SK-N-SH (cell line): ENCODE measurements around the gene TMEM255B. TPM values are rescaled to one million over a fixed set of nuclear protein-coding genes. Genes with fewer than 3 reads are reported as not detected.

Source experiments
- CTCF ChIA-PET: fragments of 300-600, 350-600 bp; formaldehyde crosslinking; extraction: SDS; loops from one replicate; lab custom pipeline; 2021; lab: Yijun Ruan, JAX
- POLR2A ChIA-PET: fragments of 350-600 bp; sonication (Branson Sonifier 250); formaldehyde crosslinking; extraction: SDS; loops from one replicate; lab custom pipeline; 2020; ENCODE audit warnings: antibody characterized with exemption, inconsistent platforms; lab: Yijun Ruan, JAX
- DNase-seq: peaks from one replicate; pipeline ENCODE4 v3.0.0; 2012
- H2AFZ ChIP-seq: fragments of 200-600 bp; sonication (generic); 2 replicates; pipeline ENCODE4 v1.8.1; 2016; ENCODE audit warnings: antibody characterized with exemption, mild to moderate bottlenecking, low read depth
- H3F3A ChIP-seq: fragments of 200-600 bp; sonication (generic); replicated peaks from 2 replicates; pipeline ENCODE3; 2016; ENCODE audit warnings: antibody characterized with exemption, mild to moderate bottlenecking; ENCODE audit not compliant: insufficient read depth
- H3K27ac ChIP-seq, 2 experiments: fragments of 200-500 bp in 1 of 2; fragments of 200-600 bp in 1 of 2; sonication (Bioruptor generic) in 1 of 2; sonication (generic), shearing (Covaris generic) in 1 of 2; 2 replicates each; pipeline versions ENCODE4 v1.5.1 to v1.6.1; 2014 to 2016; ENCODE audit warnings: low read depth in 2 of 2, inconsistent platforms in 1 of 2, low read length in 1 of 2, mild to moderate bottlenecking in 1 of 2, mixed read lengths in 1 of 2
- H3K27me3 ChIP-seq: fragments of 200-600 bp; sonication (generic), shearing (Covaris generic); 2 replicates; pipeline ENCODE4 v1.6.1; 2016; ENCODE audit warnings: mixed run types; ENCODE audit not compliant: insufficient read depth
- H3K36me3 ChIP-seq, 2 experiments: fragments of 200-500 bp in 1 of 2; fragments of 200-600 bp in 1 of 2; sonication (Bioruptor generic) in 1 of 2; sonication (generic) in 1 of 2; replicated peaks in 1 of 2; 2 replicates each; pipeline versions ENCODE3 to v1.5.1; 2014 to 2016; ENCODE audit warnings: low read length in 1 of 2, mild to moderate bottlenecking in 1 of 2; ENCODE audit not compliant: insufficient read depth in 2 of 2, control insufficient read depth in 1 of 2
- H3K4me1 ChIP-seq, 2 experiments: fragments of 200-500 bp in 1 of 2; fragments of 200-600 bp in 1 of 2; sonication (Bioruptor generic) in 1 of 2; sonication (generic), shearing (Covaris generic) in 1 of 2; 2 replicates each; pipeline versions ENCODE4 v1.5.1 to v1.6.1; 2014 to 2016; ENCODE audit warnings: low read depth in 1 of 2, low read length in 1 of 2, mixed run types in 1 of 2; ENCODE audit not compliant: insufficient read depth in 2 of 2, control insufficient read depth in 1 of 2
- H3K4me2 ChIP-seq: fragments of 200-600 bp; sonication (generic), shearing (Covaris generic); 2 replicates; pipeline ENCODE4 v1.6.1; 2017; ENCODE audit warnings: mixed run types
- H3K4me3 ChIP-seq, 2 experiments: fragments of 200-500 bp in 1 of 2; fragments of 200-600 bp in 1 of 2; sonication (Bioruptor generic) in 1 of 2; sonication (generic), shearing (Covaris generic) in 1 of 2; 2 replicates each; pipeline versions ENCODE4 v1.5.1 to v1.8.1; 2014 to 2016; ENCODE audit warnings: low read depth in 2 of 2, inconsistent platforms in 1 of 2, low read length in 1 of 2, mild to moderate bottlenecking in 1 of 2, mixed read lengths in 1 of 2, moderate library complexity in 1 of 2
- H3K79me2 ChIP-seq: fragments of 200-600 bp; sonication (generic); 2 replicates; pipeline ENCODE4 v1.8.1; 2017; ENCODE audit warnings: mild to moderate bottlenecking; ENCODE audit not compliant: insufficient read depth
- H3K9ac ChIP-seq: fragments of 200-600 bp; sonication (generic); 2 replicates; pipeline ENCODE4 v1.6.1; 2017; ENCODE audit warnings: mixed run types
- H3K9me2 ChIP-seq: fragments of 200-600 bp; sonication (generic); 2 replicates; pipeline ENCODE4 v1.6.1; 2017; ENCODE audit warnings: mixed run types
- H3K9me3 ChIP-seq: fragments of 200-600 bp; sonication (generic); 2 replicates; pipeline ENCODE4 v1.6.1; 2017; ENCODE audit warnings: mixed run types, mild to moderate bottlenecking, moderate library complexity
- H4K20me1 ChIP-seq: fragments of 200-600 bp; sonication (generic); 2 replicates; pipeline ENCODE4 v1.6.1; 2017; ENCODE audit warnings: mild to moderate bottlenecking, mixed run types; ENCODE audit not compliant: insufficient read depth
- ELF1 ChIP-seq: IDR thresholded peaks from 2 replicates; pipeline ENCODE4 v1.4.0; 2012
- EP300 ChIP-seq, 2 experiments: IDR thresholded peaks; 2 replicates each; pipeline versions ENCODE4 v1.4.0 to v1.6.1; 2012; ENCODE audit warnings: borderline replicate concordance in 1 of 2, low read depth in 1 of 2, low read length in 1 of 2
- FOSL2 ChIP-seq: IDR thresholded peaks from 2 replicates; pipeline ENCODE4 v1.4.0; 2012; ENCODE audit warnings: low read depth, mild to moderate bottlenecking, moderate library complexity, borderline replicate concordance
- FOXM1 ChIP-seq: IDR thresholded peaks from 2 replicates; pipeline ENCODE4 v1.4.0; 2012; ENCODE audit warnings: low read depth, mild to moderate bottlenecking
- GABPA ChIP-seq: IDR thresholded peaks from 2 replicates; pipeline ENCODE4 v1.4.0; 2012; ENCODE audit warnings: low read depth, mild to moderate bottlenecking
- GATA2 ChIP-seq: sonication (generic); formaldehyde crosslinking; IDR thresholded peaks from 2 replicates; pipeline ENCODE4 v1.5.0; 2020; ENCODE audit warnings: mild to moderate bottlenecking, missing genetic modification reagents
- MEF2A ChIP-seq: IDR thresholded peaks from 2 replicates; pipeline ENCODE4 v1.4.0; 2012; ENCODE audit warnings: low read depth, borderline replicate concordance
- MXI1 ChIP-seq: IDR thresholded peaks from 2 replicates; pipeline ENCODE4 v1.6.1; 2012; ENCODE audit warnings: mild to moderate bottlenecking, low read depth, low read length, improper control_type of control experiment
- POLR2AphosphoS5 ChIP-seq: IDR thresholded peaks from 2 replicates; pipeline ENCODE4 v1.6.1; 2012; ENCODE audit warnings: low read depth, low read length
- RFX5 ChIP-seq: IDR thresholded peaks from 2 replicates; pipeline ENCODE4 v1.6.1; 2012; ENCODE audit warnings: mild to moderate bottlenecking, improper control_type of control experiment, low read length
- SIN3A ChIP-seq: IDR thresholded peaks from 2 replicates; pipeline ENCODE4 v1.6.1; 2012; ENCODE audit warnings: low read depth, mild to moderate bottlenecking, low read length, moderate library complexity, borderline replicate concordance
- SMC3 ChIP-seq: IDR thresholded peaks from 2 replicates; pipeline ENCODE4 v1.6.1; 2012; ENCODE audit warnings: low read depth, low read length, improper control_type of control experiment
- TCF12 ChIP-seq: IDR thresholded peaks from 2 replicates; pipeline ENCODE4 v1.4.0; 2012
- TEAD4 ChIP-seq: IDR thresholded peaks from 2 replicates; pipeline ENCODE4 v1.4.0; 2012; ENCODE audit warnings: mild to moderate bottlenecking, borderline replicate concordance; ENCODE audit not compliant: insufficient read depth
- USF2 ChIP-seq: fragments of 150-350 bp; IDR thresholded peaks from 2 replicates; pipeline ENCODE4 v1.6.1; 2017; ENCODE audit warnings: antibody characterized with exemption, low read length, low read depth, borderline replicate concordance
- YY1 ChIP-seq: IDR thresholded peaks from 2 replicates; pipeline ENCODE4 v1.4.0; 2012; ENCODE audit warnings: low read depth, mild to moderate bottlenecking
- WGBS: methylation state at CpG from one replicate; pipeline ENCODE4 v1.1.6; 2017; ENCODE audit warnings: low lambda C conversion rate; 5-methylcytosine and 5-hydroxymethylcytosine counted together
- polyA plus RNA-seq, 3 experiments: library from polyadenylated mRNA; depleted of rRNA; stranded (reverse); fragments of >200 nt; gene quantifications; 2 replicates each; pipeline ENCODE4 v1.2.3, GENCODE V29; 2012
- TF ChIP-seq, protein P1 (sequence below): IDR thresholded peaks from 2 replicates; pipeline ENCODE4 v1.4.0; 2012; ENCODE audit warnings: low read depth
- TF ChIP-seq, protein P2 (sequence below): IDR thresholded peaks from 2 replicates; pipeline ENCODE4; 2012
- TF ChIP-seq, protein P3 (sequence below): fragments of 200-600 bp; sonication (generic); IDR thresholded peaks from 2 replicates; pipeline ENCODE4 v1.6.1; 2017; ENCODE audit warnings: antibody characterized with exemption, mild to moderate bottlenecking, moderate library complexity

The TMEM255B gene
- polyA plus RNA-seq, 1 of the 3 experiments (the other 2 are of a cell fraction), result 14.8 TPM

GRCh38 chr13:113815151-113816058, 56.4 kb downstream of the TMEM255B start:
- CTCF ChIA-PET, result interaction anchor here (0.5 to 1.7 kb wide), 5 partner anchors 80 to 414 kb away, joined by 3 to 13 read pairs (median 3); no protein-coding TSS in a partner anchor
- no peak for TF ChIP-seq YY1
- TF ChIP-seq SMC3, result no peak
- no peak for TF ChIP-seq FOSL2
- TF ChIP-seq FOXM1, result no peak
- TF ChIP-seq USF2, result no peak
- TF ChIP-seq, protein P1, sequence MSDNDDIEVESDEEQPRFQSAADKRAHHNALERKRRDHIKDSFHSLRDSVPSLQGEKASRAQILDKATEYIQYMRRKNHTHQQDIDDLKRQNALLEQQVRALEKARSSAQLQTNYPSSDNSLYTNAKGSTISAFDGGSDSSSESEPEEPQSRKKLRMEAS, result no peak
- no peak for TF ChIP-seq EP300 (IDR thresholded peaks at IDR 0.05; ENCODE audit: borderline replicate concordance in 1 of 2, low read depth in 1 of 2, low read length in 1 of 2)
- no peak for TF ChIP-seq GABPA
- no peak for TF ChIP-seq RFX5
- TF ChIP-seq TEAD4, result no peak
- no peak for TF ChIP-seq MXI1
- TF ChIP-seq, protein P2, sequence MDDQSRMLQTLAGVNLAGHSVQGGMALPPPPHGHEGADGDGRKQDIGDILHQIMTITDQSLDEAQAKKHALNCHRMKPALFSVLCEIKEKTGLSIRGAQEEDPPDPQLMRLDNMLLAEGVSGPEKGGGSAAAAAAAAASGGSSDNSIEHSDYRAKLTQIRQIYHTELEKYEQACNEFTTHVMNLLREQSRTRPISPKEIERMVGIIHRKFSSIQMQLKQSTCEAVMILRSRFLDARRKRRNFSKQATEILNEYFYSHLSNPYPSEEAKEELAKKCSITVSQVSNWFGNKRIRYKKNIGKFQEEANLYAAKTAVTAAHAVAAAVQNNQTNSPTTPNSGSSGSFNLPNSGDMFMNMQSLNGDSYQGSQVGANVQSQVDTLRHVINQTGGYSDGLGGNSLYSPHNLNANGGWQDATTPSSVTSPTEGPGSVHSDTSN, result no peak
- no peak for TF ChIP-seq POLR2AphosphoS5
- no peak for TF ChIP-seq TCF12
- TF ChIP-seq, protein P3, sequence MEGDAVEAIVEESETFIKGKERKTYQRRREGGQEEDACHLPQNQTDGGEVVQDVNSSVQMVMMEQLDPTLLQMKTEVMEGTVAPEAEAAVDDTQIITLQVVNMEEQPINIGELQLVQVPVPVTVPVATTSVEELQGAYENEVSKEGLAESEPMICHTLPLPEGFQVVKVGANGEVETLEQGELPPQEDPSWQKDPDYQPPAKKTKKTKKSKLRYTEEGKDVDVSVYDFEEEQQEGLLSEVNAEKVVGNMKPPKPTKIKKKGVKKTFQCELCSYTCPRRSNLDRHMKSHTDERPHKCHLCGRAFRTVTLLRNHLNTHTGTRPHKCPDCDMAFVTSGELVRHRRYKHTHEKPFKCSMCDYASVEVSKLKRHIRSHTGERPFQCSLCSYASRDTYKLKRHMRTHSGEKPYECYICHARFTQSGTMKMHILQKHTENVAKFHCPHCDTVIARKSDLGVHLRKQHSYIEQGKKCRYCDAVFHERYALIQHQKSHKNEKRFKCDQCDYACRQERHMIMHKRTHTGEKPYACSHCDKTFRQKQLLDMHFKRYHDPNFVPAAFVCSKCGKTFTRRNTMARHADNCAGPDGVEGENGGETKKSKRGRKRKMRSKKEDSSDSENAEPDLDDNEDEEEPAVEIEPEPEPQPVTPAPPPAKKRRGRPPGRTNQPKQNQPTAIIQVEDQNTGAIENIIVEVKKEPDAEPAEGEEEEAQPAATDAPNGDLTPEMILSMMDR, result no peak
- TF ChIP-seq MEF2A, result no peak
- no peak for TF ChIP-seq SIN3A
- TF ChIP-seq GATA2, result no peak
- TF ChIP-seq ELF1, result no peak
- TF ChIP-seq, all 33 proteins: peak for 0
- H3K27ac ChIP-seq, result no peak overlapping the region
- H3K4me2 ChIP-seq, result no peak overlapping the region
- no peak overlapping the region for H3K9ac ChIP-seq
- H4K20me1 ChIP-seq, result no peaks in the 10 kb centered on the region
- no peaks in the 10 kb centered on the region for H3K9me3 ChIP-seq
- no peak overlapping the region for H3K4me3 ChIP-seq
- H3K27me3 ChIP-seq, result no peaks in the 10 kb centered on the region
- H3K36me3 ChIP-seq, result peaks cover 0 to 4% of the 10 kb centered on the region in 2 experiments
- no peak for DNase-seq
- WGBS, result 93% methylated on average over 42 of the region's 42 CpGs
- peaks cover 22 to 39% of the 10 kb centered on the region in 2 experiments; a peak in 3 of 4 replicates for H3K4me1 ChIP-seq
- H3K79me2 ChIP-seq, result no peaks in the 10 kb centered on the region; the same call in 1 of the 2 replicates
- H2AFZ ChIP-seq, result no peak overlapping the region
- peaks cover 14% of the 10 kb centered on the region for H3F3A ChIP-seq
- POLR2A ChIA-PET, result no interaction called here
- H3K9me2 ChIP-seq, result no peaks in the 10 kb centered on the region
